ENCODE results near the gene MLLT1.
A peak's percentile ranks its signal among the peaks of the same experiment; 100 is the strongest.

MLLT1 gene

DNA sequence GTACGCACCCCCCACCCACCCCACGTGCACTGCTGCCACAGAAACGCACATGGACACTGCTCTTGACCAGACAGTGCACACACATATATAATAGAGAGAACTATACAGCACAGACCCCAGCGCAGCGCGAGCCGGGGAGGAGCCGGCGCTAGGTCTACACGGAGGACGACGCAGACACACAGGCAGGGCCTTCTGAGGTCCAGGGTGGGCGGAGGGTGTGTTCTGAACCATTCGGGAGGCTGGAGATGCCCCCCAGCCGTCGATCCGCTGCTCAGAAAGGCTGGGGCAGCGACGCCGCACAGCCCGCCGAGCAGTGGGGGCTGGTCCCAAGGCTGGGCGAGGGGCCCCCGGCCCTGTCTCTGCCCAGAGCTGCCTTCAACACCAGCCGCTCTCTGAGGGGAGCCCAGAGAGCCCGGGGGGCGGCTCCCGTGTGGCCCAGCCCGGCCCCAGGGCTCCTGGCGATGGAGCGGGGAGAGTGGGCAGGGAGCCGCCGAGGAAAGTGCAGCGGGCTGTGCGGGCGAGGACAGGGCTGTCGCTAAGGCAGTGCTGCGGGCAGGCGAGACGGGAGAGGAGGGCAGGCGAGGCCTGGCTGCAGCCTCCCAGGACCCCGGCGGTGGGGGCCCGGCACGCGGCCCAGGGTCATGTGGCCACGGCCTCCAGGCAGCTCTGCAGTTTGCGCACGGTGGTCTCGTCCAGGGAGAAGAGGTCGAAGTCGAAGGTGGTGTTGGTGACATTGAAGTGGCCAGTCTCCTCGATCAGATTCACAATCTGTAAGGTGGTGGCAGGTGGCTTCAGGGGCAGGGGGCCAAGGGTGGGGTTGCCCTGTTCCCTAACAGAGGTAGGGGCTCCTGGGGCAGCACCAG is 67.1 kb downstream of the MLLT1 start:
- peak; percentile 67 for DNase-seq (ENCODE audit: low spot score)
- TF ChIP-seq, protein P1, sequence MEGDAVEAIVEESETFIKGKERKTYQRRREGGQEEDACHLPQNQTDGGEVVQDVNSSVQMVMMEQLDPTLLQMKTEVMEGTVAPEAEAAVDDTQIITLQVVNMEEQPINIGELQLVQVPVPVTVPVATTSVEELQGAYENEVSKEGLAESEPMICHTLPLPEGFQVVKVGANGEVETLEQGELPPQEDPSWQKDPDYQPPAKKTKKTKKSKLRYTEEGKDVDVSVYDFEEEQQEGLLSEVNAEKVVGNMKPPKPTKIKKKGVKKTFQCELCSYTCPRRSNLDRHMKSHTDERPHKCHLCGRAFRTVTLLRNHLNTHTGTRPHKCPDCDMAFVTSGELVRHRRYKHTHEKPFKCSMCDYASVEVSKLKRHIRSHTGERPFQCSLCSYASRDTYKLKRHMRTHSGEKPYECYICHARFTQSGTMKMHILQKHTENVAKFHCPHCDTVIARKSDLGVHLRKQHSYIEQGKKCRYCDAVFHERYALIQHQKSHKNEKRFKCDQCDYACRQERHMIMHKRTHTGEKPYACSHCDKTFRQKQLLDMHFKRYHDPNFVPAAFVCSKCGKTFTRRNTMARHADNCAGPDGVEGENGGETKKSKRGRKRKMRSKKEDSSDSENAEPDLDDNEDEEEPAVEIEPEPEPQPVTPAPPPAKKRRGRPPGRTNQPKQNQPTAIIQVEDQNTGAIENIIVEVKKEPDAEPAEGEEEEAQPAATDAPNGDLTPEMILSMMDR (IDR thresholded peaks at IDR 0.05), result no peak
- no peak overlapping the region for H3K4me3 ChIP-seq
- no peak overlapping the region for H3K27ac ChIP-seq

- H3K4me3 ChIP-seq, result no peak overlapping the region
- TF ChIP-seq, protein P1 (IDR thresholded peaks at IDR 0.05), result no peak
- DNase-seq (ENCODE audit: low spot score), result no peak
- H3K27ac ChIP-seq, result no peak overlapping the region
Measured at GRCh38 chr19:6211632-6212402, 68.0 kb downstream of the MLLT1 start.

GRCh38 chr19:6210721-6211600 is 68.8 kb downstream of the MLLT1 start:
- no peak for DNase-seq (ENCODE audit: low spot score)
- Histone ChIP-seq H3K4me3 (no peak overlapping the region), H3K27ac (no peak overlapping the region)
- TF ChIP-seq, protein P1 (IDR thresholded peaks at IDR 0.05), result no peak

- DNase-seq (ENCODE audit: low spot score), result no peak
- TF ChIP-seq, protein P1 (IDR thresholded peaks at IDR 0.05), result no peak
- Histone ChIP-seq H3K4me3 (no peak overlapping the region), H3K27ac (no peak overlapping the region)
Measured at GRCh38 chr19:6210091-6210490, 69.7 kb downstream of the MLLT1 start.

GRCh38 chr19:6209680-6210079 is 70.1 kb downstream of the MLLT1 start:
- H3K4me3 ChIP-seq, result no peak overlapping the region
- no peak overlapping the region for H3K27ac ChIP-seq
- no peak for DNase-seq (ENCODE audit: low spot score)
- TF ChIP-seq, protein P1 (IDR thresholded peaks at IDR 0.05), result no peak

DNA sequence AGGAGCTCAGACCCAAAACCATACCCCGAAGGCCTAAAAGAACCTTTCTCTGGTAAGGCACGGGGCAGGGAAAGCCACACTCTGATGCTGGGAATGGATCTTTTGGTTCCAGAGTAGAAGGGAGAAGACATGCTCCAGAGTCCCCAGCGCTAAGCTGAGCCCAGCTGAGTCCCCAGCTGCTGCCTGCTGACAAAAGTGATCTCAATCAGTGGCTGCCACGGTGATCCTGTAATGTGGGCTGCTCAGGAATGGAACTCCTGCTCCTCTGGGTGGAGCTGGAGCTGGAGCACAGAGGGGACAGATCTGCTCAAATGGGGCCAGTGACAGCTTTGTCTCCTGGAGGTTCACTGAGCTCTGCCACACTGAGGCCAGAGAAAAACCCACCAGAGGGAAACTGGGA is 70.5 kb downstream of the MLLT1 start:
- TF ChIP-seq, protein P1 (IDR thresholded peaks at IDR 0.05), result no peak
- no peak overlapping the region for H3K4me3 ChIP-seq
- H3K27ac ChIP-seq, result no peak overlapping the region
- DNase-seq (ENCODE audit: low spot score), result no peak

All from coronary artery (tissue), 2 donors.